ENCODE measurements around the gene NUDT4.

The NUDT4 gene

GRCh38 chr12:93339695-93340094 is 38.0 kb upstream of the NUDT4 start:
- no peak for DNase-seq (ENCODE audit: low read depth)
- no peak overlapping the region for H3K4me3 ChIP-seq (ENCODE audit: low read length)
- TF ChIP-seq CTCF (conservative IDR thresholded peaks at IDR 0.05; ENCODE audit: low read length) = no peak

- TF ChIP-seq CTCF (conservative IDR thresholded peaks at IDR 0.05; ENCODE audit: low read length) = no peak
- no peak for DNase-seq (ENCODE audit: low read depth)
- H3K4me3 ChIP-seq (ENCODE audit: low read length) = no peak overlapping the region
These were observed 36.2 kb upstream of the NUDT4 start for GRCh38 chr12:93341409-93342049.

GRCh38 chr12:93347054-93347785 is 30.5 kb upstream of the NUDT4 start:
- TF ChIP-seq CTCF (conservative IDR thresholded peaks at IDR 0.05; ENCODE audit: low read length) = no peak
- DNase-seq (ENCODE audit: low read depth) = no peak
- H3K4me3 ChIP-seq (ENCODE audit: low read length) = no peak overlapping the region

GRCh38 chr12:93348575-93349435 is 28.9 kb upstream of the NUDT4 start:
- no peak for TF ChIP-seq CTCF (conservative IDR thresholded peaks at IDR 0.05; ENCODE audit: low read length)
- DNase-seq (ENCODE audit: low read depth) = no peak
- H3K4me3 ChIP-seq (ENCODE audit: low read length) = no peak overlapping the region

- no peak for DNase-seq (ENCODE audit: low read depth)
- TF ChIP-seq CTCF (conservative IDR thresholded peaks at IDR 0.05; ENCODE audit: low read length) = no peak
- no peak overlapping the region for H3K4me3 ChIP-seq (ENCODE audit: low read length)
These were observed 26.0 kb upstream of the NUDT4 start for GRCh38 chr12:93351726-93352125.

- no peak for DNase-seq (ENCODE audit: low read depth)
- H3K4me3 ChIP-seq (ENCODE audit: low read length) = no peak overlapping the region
- TF ChIP-seq CTCF (conservative IDR thresholded peaks at IDR 0.05; ENCODE audit: low read length) = no peak
These were observed 25.4 kb upstream of the NUDT4 start for GRCh38 chr12:93352321-93352720.

All from AG10803 (cell line).